GM10248 (cell line): ENCODE measurements around the gene KDM3B.
"Not testable (repeated sequence)": the region's sequence is repeated elsewhere in the genome, so short reads cannot be mapped to it uniquely, and the experiment has no call there.

Source experiments
- CTCF ChIA-PET: fragments of 300-600 bp; sonication (Branson Sonifier 250); formaldehyde crosslinking; extraction: SDS; loops from one replicate; lab custom pipeline; 2021; ENCODE audit warnings: antibody characterized with exemption; lab: Yijun Ruan, JAX
- POLR2A ChIA-PET: fragments of 350-650 bp; sonication (Branson Sonifier 250); formaldehyde crosslinking; extraction: SDS; loops from one replicate; lab custom pipeline; 2020; ENCODE audit warnings: antibody characterized with exemption; lab: Yijun Ruan, JAX
- DNase-seq: peaks from one replicate; pipeline ENCODE4 v3.0.0; 2012; ENCODE audit errors: extremely low spot score
- CTCF ChIP-seq: IDR thresholded peaks from 2 replicates; pipeline ENCODE4 v1.5.1; 2012; ENCODE audit warnings: mild to moderate bottlenecking, low read depth; ENCODE audit errors: extremely low read depth, missing control alignments, control extremely low read depth

The KDM3B gene

GRCh38 chr5:138469540-138470321 lies 117.2 kb downstream of the KDM3B start:
- CTCF ChIA-PET: interaction anchor here (0.8 to 9.3 kb wide), 4 partner anchors 9 to 34 kb away, joined by 3 to 42 read pairs (median 3); no protein-coding TSS in a partner anchor
- POLR2A ChIA-PET: interaction anchor here (0.6 kb wide), 1 partner anchor 9 kb away, joined by 4 read pairs; no protein-coding TSS in a partner anchor
- TF ChIP-seq CTCF: no peak
- DNase-seq: no peak

GRCh38 chr5:138470322-138471051 lies 118.0 kb downstream of the KDM3B start:
- TF ChIP-seq CTCF: no peak
- ChIA-PET POLR2A (no interaction called here), CTCF (interaction anchor here (0.8 to 9.3 kb wide), 2 partner anchors 20 to 33 kb away, joined by 3 to 42 read pairs; no protein-coding TSS in a partner anchor)
- DNase-seq: no peak

- TF ChIP-seq CTCF: no peak
- ChIA-PET CTCF (interaction anchor here (9.3 kb wide), 1 partner anchor 33 kb away, joined by 42 read pairs; no protein-coding TSS in a partner anchor), POLR2A (no interaction called here)
- DNase-seq: no peak
Observed at GRCh38 chr5:138471052-138471361, 118.5 kb downstream of the KDM3B start.

GRCh38 chr5:138472353-138472752 lies 119.9 kb downstream of the KDM3B start:
- ChIA-PET CTCF (interaction anchor here (1.1 to 9.3 kb wide), 3 partner anchors 14 to 31 kb away, joined by 3 to 42 read pairs (median 4); no protein-coding TSS in a partner anchor), POLR2A (no interaction called here)
- no peak for DNase-seq
- TF ChIP-seq CTCF: no peak

GRCh38 chr5:138473151-138473550 lies 120.7 kb downstream of the KDM3B start:
- POLR2A ChIA-PET: interaction anchor here (0.6 kb wide), 1 partner anchor 797 kb away, joined by 4 read pairs; no protein-coding TSS in a partner anchor
- CTCF ChIA-PET: interaction anchor here (1.1 to 9.3 kb wide), 5 partner anchors 9 to 30 kb away, joined by 3 to 42 read pairs (median 6); no protein-coding TSS in a partner anchor
- not testable (repeated sequence) for DNase-seq

- ChIA-PET CTCF (interaction anchor here (2.4 kb wide), 1 partner anchor 27 kb away, joined by 6 read pairs; no protein-coding TSS in a partner anchor), POLR2A (no interaction called here)
- TF ChIP-seq CTCF: no peak
- DNase-seq: no peak
Observed at GRCh38 chr5:138476918-138477317, 124.4 kb downstream of the KDM3B start.
